Measurements from ENCODE around the gene BRD4.

DNA sequence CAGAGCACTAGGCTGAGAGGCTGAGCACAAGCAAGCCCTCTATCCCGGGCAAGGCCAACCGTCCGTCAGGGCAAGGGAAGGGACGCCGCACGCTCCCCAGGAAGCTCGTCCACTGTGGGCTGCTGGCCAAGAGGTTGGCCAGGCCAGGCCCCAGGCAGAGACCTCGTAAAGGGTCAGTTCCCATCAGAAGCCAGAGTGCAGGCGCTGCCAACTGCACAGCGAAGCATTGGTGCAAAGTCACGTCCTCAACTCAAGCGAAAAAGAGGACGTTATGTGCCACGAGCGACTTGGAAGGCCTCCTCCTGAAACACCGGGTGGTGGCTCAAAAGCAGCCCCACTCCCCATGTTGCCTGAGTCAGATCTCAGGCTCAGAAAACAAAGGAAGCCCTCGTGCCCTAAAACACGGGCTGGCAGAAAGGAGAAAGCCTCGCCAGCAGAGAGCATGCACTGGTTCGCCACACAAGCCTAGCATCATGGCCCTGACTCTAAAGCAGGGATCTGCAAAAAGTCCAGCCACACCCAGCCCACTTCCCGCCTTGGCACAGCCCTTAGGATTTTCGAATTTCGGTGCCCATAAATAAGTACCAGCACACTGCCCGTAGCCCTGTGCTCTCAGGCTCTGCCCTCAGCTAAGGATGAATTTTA lies 42.6 kb upstream of the BRD4 start:
- TF ChIP-seq, protein P1, sequence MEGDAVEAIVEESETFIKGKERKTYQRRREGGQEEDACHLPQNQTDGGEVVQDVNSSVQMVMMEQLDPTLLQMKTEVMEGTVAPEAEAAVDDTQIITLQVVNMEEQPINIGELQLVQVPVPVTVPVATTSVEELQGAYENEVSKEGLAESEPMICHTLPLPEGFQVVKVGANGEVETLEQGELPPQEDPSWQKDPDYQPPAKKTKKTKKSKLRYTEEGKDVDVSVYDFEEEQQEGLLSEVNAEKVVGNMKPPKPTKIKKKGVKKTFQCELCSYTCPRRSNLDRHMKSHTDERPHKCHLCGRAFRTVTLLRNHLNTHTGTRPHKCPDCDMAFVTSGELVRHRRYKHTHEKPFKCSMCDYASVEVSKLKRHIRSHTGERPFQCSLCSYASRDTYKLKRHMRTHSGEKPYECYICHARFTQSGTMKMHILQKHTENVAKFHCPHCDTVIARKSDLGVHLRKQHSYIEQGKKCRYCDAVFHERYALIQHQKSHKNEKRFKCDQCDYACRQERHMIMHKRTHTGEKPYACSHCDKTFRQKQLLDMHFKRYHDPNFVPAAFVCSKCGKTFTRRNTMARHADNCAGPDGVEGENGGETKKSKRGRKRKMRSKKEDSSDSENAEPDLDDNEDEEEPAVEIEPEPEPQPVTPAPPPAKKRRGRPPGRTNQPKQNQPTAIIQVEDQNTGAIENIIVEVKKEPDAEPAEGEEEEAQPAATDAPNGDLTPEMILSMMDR (conservative IDR thresholded peaks at IDR 0.05; ENCODE audit: low read length) = no peak
- no peak for TF ChIP-seq EZH2phosphoT487 (IDR thresholded peaks at IDR 0.05; ENCODE audit: borderline replicate concordance, low read depth, low read length)

Measured in OCI-LY7 (cell line).